Epithelial cell of proximal tubule (primary cell): Measurements from ENCODE around the gene EEF2. TPM values are rescaled to one million over a fixed set of nuclear protein-coding genes. Genes with fewer than 3 reads are reported as not detected.
"Not testable (repeated sequence)": the region's sequence is repeated elsewhere in the genome, so short reads cannot be mapped to it uniquely, and the experiment has no call there.

ENCODE experiments used
- DNase-seq: peaks from one replicate; pipeline ENCODE4 v3.0.0-alpha.2; 2011; ENCODE audit warnings: low read depth
- H3K4me3 ChIP-seq: 2 replicates; pipeline ENCODE4 v1.5.1; 2011; ENCODE audit warnings: low read depth, mild to moderate bottlenecking, low read length
- CTCF ChIP-seq: conservative IDR thresholded peaks from 2 replicates; pipeline ENCODE4 v1.5.1; 2012; ENCODE audit warnings: low read depth, mild to moderate bottlenecking, low read length
- total RNA-seq: library from RNA; depleted of rRNA; stranded (reverse); fragments of >200 nt; gene quantifications from 2 replicates; pipeline ENCODE4 v1.2.3, GENCODE V29; 2015

EEF2 gene
- total RNA-seq, 1 donor from 2014 or later, result 1,327 TPM

DNA sequence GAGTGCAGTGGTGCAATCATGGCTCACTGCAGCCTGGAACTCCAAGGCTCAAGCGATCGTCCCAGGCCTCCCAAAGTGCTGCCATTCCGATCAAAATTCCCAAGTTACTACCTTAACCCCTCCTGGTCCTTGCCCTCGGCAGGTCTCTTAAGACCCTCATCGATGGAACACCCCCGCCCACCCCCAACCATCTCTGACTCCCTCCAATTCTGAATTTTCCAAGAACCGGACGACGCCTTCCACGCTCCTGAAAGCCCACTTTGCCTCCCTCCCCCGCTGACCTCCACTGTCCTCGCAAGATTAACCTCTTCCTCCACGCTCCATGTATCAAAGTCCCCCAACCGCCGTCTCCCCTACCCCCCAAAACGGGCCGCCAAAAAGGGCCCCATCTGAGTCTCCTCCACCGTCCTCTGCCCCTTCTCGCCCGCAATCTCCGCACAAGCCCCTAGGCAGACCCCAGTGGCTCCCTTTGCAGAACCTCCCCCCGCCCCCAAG is 14.9 kb downstream of the EEF2 start:
- TF ChIP-seq CTCF, result no peak
- H3K4me3 ChIP-seq, result peak overlapping the region; percentile 91
- DNase-seq, result no peak

GRCh38 chr19:3969435-3970312 is 15.6 kb downstream of the EEF2 start:
- peak; percentile 33 for TF ChIP-seq CTCF
- no peak for DNase-seq
- H3K4me3 ChIP-seq, result peak overlapping the region; percentile 91

GRCh38 chr19:3968556-3969434 is 16.5 kb downstream of the EEF2 start:
- peak; percentile 88 for DNase-seq
- H3K4me3 ChIP-seq, result peak overlapping the region; percentile 91
- TF ChIP-seq CTCF, result no peak

DNA sequence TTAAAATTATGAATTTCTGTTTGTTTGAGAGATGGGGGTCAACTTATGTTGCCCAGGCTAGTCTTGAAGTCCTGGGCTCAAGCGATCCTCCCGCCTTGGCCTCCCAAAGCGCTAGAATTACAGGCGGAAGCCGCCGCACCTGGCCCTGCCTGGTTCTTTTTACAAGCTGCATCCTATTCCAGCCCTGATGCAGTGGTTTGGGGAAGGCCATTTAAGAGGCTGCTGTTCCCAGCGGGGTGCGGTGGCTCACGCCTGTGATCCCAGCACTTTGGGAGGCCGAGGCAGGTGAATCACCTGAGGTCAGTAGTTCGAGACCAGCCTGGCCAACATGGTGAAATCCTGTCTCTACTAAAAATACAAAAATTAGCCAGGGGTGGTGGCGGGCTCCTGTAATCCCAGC is 17.3 kb downstream of the EEF2 start:
- not testable (repeated sequence) for H3K4me3 ChIP-seq, DNase-seq

DNA sequence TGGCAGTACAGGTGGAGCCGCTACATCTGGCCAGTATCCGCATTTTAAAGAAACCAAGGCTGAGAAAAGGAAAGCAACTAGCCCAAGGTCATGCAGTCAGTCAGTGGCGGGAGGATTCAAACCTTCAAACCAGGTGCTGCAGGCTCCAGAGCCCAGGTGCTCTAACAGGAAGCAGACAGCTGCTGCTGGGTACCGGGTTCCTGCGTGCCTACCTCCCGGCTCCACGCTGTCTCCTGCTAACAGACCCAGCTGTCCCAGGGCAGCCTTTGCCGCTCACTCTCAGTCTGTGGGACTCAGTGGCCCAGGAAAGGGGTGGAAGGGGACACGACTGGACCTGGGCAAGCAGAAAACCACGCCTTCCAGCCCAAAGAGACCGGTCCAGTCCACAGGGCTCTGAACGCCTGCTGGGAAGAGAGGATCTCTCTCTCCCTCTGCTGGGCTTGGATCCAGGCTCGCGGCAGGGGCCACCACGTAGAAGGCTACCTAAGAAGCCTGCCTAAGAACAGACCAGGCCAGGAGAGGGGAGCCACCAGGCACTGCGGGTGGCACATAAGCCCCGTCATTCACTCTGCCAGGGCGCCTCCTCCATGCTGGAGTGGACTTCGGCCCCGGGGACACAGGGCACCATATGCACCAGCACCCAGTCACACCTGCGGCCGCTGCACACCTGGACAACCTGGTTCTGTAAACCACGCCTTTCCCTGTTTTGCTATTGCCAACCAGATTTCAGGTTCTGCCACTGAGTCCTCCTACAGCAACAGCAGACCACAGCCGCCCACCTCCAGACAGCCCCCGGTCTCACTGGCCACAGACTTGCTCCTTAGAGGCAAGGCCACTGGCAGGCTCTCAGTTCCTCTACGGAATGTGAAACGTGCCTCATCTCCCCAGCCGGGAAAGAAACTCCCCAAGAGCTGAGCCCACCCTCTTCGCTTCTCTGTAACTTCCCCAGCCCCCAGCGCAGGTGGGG is 18.9 kb downstream of the EEF2 start:
- DNase-seq, result no peak
- H3K4me3 ChIP-seq, result no peak overlapping the region
- no peak for TF ChIP-seq CTCF

DNA sequence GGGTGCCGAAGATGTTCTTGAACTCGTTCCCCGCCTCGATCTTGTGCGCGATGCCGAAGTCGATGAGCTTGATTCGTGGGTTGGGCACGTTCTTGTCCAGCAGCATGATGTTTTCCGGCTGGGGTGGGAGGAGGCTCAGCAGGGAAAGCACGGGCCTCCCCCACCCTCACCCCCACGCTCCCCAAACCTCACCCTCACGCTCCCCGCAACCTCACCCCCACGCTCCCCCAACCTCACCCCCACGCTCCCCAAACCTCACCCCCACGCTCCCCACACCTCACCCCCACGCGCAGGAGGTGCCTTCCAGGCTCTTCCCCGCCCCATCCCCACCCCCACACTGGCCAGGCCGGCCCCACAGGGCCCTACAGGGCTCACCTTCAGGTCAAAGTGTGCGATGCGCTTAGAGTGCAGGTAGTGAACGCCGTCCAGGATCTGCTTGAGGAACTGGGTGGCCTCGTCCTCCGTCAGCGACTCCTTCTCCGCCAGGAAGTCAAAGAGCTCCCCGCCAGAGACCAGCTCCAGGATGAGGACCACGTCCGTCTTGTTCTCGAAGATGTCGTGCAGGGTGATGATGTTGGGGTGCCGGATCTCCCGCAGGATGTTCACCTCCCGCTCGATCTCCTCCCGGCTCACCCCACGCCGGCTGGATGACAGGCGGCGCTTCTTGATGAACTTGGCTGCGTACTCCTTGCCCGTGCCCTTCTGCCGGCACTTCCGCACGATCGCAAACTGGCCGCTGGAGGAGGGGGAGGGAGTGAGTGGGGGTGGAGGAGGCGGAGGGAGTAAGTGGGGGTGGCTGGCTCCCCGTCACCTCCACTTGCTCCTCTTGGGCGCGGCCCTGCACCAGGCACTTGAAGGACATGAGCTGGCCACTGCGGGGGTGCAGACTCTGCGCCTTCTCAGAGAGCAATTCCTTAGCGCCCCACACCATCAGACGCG is 20.7 kb downstream of the EEF2 start:
- no peak overlapping the region for H3K4me3 ChIP-seq
- no peak for DNase-seq
- TF ChIP-seq CTCF, result no peak
